ENCODE measurements around the gene GET3. TPM values are rescaled to one million over a fixed set of nuclear protein-coding genes. Genes with fewer than 3 reads are reported as not detected.

Gene GET3
- total RNA-seq (10 to 100 TPM; 23.4 to 31.0 TPM), polyA plus RNA-seq (10 to 100 TPM; 22.8 to 44.1 TPM)

GRCh38 chr19:12736995-12737834, at the start of gene GET3:
TSS of gene GET3 (plus strand) at chr19:12737497. CDS start at chr19:12737506, 9 bp downstream.
- Histone ChIP-seq H3K4me1 (ENCODE audit: control insufficient read depth in 4 of 4, insufficient read depth in 4 of 4, low read length in 3 of 4) (peaks cover 11 to 37% (median 32%) of the 10 kb centered on the region in 4 donors), H3K27ac (ENCODE audit: low read depth in 1 of 2, low read length in 2 of 2) (peak within 1 kb of the TSS; percentile 78 to 79), H3K4me3 (ENCODE audit: low read depth in 1 of 3, low read length in 3 of 3) (peak within 1 kb of the TSS; percentile 64 to 98 (median 93)), H3K9me3 (ENCODE audit: control insufficient read depth in 4 of 4, low read length in 3 of 4) (no peaks in the 10 kb centered on the region), H3K9ac (ENCODE audit: low read depth in 1 of 2, low read length in 2 of 2) (peak within 1 kb of the TSS; percentile 55 to 91), H3K36me3 (ENCODE audit: control insufficient read depth in 4 of 4, insufficient read depth in 3 of 4, low read depth in 1 of 4, low read length in 3 of 4) (peaks cover 0 to 12% (median 5%) of the 10 kb centered on the region in 4 donors), H3K27me3 (ENCODE audit: control insufficient read depth in 4 of 4, insufficient read depth in 4 of 4, low read length in 3 of 4) (no peaks in the 10 kb centered on the region)
- TF ChIP-seq NR2F2 (IDR thresholded peaks at IDR 0.05), result peak; percentile 55
- no peak for TF ChIP-seq FOXA1 (IDR thresholded peaks at IDR 0.05)
- no peak for TF ChIP-seq ATF3 (IDR thresholded peaks at IDR 0.05)
- TF ChIP-seq RXRA (IDR thresholded peaks at IDR 0.05), result peak; percentile 36 to 65
- no peak for TF ChIP-seq ZBTB33 (IDR thresholded peaks at IDR 0.05)
- no peak for TF ChIP-seq JUND (IDR thresholded peaks at IDR 0.05)
- TF ChIP-seq SP1 (IDR thresholded peaks at IDR 0.05), result peak; percentile 96
- TF ChIP-seq HNF4A (conservative IDR thresholded peaks at IDR 0.05), result peak in 1 of 2 donors; percentile 29
- TF ChIP-seq REST (IDR thresholded peaks at IDR 0.05), result no peak
- peak; percentile 51 for TF ChIP-seq MAX (IDR thresholded peaks at IDR 0.05)
- no peak for TF ChIP-seq TAF1 (conservative IDR thresholded peaks at IDR 0.05)
- no peak for TF ChIP-seq RAD21 (IDR thresholded peaks at IDR 0.05)
- TF ChIP-seq CTCF (IDR thresholded peaks at IDR 0.05; ENCODE audit: low read depth, low read length, missing input control), result no peak
- no peak for TF ChIP-seq FOXA2 (IDR thresholded peaks at IDR 0.05)
- TF ChIP-seq GABPA (IDR thresholded peaks at IDR 0.05 in 1 of 2, conservative IDR thresholded peaks at IDR 0.05 in 1 of 2), result peak; percentile 54 to 83
- TF ChIP-seq HNF4G (IDR thresholded peaks at IDR 0.05), result no peak
- peak; percentile 100 for TF ChIP-seq YY1 (IDR thresholded peaks at IDR 0.05)
- no peak for TF ChIP-seq EGR1 (IDR thresholded peaks at IDR 0.05; ENCODE audit: low read depth in 2 of 2)
- peak; percentile 81 for DNase-seq (ENCODE audit: low spot score)
- WGBS, result under 1% methylated on average over 29 of the region's 29 CpGs

Data from liver (tissue), 9 donors.